HCEC 1CT (cell line): ENCODE data around the gene PRR7.
A peak's percentile ranks its signal among the peaks of the same experiment; 100 is the strongest.

Experiments
- DNase-seq: peaks from one replicate; pipeline ENCODE4 v3.0.0-alpha.2; 2017

Gene PRR7

GRCh38 chr5:177438468-177438867 lies 8.1 kb upstream of the PRR7 start:
- no peak for DNase-seq

DNA sequence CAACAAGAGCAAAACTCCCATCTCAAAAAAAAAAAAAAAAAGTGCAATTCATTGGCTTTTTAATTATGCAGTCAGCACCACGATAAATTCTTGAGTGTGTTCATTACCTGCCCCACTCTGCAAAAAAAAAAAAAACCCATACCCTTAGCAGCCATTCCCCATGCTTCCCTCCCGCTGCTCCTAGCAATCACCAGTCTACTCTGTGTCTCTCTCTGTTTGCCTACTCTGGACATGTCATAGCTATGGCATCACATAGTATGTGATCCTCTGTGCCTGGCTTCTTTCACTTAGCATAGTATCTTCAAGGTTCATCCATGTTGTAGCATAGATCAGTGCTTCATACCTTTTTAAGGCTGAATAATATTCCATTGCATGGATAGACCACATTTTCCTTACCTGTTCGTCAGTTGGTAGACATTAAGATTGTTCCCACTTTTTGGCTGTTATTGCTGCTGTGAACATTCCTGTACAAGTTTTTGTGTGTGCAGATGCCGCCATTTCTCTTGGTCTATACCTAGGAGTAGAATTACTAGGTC lies 7.0 kb upstream of the PRR7 start:
- no peak for DNase-seq

- DNase-seq: no peak
Observed at GRCh38 chr5:177440211-177440989, 6.2 kb upstream of the PRR7 start.

DNA sequence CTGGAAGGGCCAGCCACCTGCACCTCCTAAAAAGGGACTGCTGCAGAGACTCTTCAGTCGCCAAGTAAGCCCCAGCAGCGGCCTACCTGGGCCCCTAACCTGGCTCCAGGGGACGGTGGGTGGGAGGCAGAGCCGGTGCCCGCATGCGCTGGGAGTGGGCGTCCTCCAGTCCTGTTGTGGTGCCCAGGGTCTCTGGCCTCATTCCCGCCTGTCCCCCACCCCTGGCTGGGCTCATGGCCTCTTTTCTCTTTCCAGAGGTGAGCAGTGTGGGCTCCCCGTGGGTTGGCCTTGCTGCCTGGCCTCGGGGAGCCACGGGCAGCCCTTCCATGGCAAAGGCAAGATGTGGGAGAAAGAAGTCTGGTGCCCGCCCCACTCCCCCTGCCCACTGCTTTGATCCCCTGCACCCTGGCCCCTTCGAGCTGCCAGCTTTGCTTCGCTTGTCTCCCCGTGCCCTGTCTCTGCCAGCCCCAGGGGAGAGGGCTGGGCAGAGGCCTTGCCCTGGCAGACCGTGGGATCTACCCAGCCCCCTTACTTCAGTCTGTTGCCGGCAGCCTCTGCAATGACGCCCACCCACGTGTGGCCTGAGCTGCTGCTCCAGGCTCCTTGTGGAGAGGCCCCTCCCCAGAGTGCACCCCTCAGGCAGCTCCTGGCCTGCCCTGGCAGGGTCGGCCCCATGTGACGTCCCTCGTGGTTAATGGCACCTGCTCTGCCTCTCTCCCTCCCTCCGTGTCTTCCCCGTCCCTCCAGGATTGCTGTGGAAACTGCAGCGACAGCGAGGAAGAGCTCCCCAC lies 5.4 kb upstream of the PRR7 start:
- DNase-seq: no peak

DNA sequence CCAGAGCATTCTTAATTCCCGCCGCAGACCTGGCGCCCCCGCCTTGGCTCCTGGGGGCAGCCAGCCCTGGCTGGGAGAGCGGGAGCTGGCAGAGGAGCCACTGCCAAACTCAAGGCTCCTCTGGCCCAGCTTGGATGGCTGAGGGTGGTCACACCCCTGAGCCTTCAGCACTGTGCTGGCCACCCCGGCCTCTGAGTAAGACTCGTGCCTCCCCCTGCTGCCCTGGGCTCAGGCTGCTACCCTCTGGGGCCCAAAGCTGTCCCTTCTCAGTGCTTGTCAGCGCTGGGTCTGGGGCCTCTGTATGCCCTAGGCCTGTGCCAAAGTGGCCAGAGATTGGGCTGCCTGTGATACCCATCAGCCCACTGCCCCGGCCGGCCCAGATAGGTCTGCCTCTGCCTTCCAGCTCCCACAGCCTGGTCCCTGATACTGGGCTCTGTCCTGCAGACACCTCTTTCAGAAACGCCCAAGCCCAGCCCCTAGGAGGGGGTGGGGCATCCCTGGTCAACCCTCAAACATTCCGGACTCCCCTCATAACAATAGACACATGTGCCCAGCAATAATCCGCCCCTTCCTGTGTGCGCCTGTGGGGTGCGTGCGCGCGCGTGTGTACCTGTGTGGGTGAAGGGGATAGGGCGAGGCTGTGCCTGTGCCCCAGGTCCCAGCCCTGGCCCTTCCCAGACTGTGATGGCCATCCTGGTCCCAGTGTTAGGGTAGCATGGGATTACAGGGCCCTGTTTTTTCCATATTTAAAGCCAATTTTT lies 4.4 kb upstream of the PRR7 start:
- DNase-seq: no peak

- no peak for DNase-seq
Observed at GRCh38 chr5:177443144-177443983, 3.2 kb upstream of the PRR7 start.

- no peak for DNase-seq
Observed at GRCh38 chr5:177444106-177445051, 2.2 kb upstream of the PRR7 start.

- DNase-seq: no peak
Observed at GRCh38 chr5:177445052-177445916, 1.3 kb upstream of the PRR7 start.

GRCh38 chr5:177445917-177446199 lies 756 bp upstream of the PRR7 start:
- no peak for DNase-seq

DNA sequence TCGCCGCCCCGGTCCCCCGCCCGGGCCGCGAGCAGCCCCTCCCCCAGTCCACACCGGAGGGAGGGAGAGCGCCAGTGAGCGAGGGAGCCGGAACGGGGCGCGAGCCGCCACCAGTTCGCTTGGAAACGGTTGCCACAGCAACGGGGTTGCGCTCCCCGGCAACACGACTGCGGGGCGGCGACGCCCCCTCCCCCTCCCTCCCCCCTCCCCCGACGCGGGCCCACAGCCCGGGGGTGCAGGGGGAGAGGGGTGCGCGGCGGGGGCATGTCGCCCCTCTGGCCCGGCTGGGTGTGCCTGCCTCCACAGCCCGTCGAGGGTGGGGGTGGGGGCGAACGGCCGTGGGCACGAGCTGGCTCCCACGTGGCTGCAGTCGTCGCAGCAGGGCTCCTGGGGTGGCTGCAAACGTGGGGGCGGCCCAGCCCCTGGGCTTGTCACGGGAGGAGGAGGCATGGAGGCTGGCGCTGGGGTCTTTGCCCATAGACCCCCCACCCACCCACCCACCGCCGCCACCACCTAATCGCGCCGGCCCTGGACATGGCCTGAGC lies 524 bp downstream of the PRR7 start:
- DNase-seq: peak; percentile 51

DNA sequence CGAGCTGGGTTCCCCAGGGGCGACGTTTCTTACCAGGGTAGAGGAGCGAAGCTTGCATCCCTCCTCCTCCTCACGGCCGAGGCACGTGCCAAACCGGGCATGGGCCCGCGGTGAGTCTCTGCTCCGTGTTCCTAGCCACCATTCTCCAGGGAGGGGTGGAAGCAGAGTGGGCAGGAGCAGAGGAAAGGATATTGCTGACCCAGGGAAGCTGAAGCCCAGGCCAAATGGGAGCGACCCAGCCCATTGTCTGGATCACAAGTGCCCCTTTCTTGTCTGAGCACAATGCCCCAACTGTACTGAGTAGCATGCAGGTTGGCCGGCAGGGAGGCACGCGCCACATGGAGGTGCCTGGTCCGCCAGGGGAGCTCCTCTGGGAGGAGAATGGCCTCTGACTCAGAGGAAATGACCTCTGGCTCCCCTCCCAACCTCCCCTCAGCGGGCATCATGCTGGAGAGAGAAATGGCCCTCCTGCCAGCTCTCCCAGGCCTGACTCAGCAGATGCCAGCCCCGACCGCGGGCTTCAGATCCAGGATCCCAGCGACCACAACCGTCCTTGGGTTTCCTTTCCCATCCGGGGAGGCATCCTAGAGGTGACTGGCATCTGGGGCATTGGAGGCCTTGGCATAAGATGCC lies 1.1 kb downstream of the PRR7 start:
- DNase-seq: peak; percentile 83

DNA sequence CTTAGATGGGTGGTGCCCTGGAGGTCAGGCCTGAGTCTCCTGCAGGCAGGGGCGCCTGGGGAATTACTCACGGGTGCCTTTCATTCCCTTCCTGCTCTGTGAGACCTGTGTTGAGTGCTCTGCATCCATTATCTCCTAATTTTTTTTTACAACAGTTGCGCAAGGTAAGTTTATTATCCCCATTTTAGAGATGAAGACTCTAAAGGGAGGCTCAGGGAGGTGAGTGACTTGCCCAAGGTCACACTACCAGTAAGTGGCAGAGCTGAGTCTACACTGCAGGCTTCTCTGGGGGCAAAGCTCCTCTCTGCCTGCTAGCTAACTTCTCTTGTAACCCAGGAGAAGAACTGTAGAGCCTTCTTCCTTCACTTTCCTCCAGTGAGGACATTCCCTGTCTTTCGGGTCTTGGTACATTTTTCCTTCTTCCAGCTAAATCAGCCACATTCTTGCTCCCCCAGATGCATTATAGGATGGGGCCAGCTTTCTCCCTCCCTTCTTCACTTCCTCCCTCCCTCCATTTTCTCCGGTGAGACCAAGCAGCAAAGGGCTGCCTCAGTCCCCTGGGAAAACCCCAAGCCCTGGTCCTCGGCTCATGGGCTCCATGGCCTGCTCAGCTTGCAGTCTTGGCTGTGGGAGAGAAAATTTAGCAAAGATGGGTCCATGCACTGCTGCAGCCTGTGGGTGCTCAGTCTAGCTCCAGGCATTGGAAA lies 1.8 kb downstream of the PRR7 start:
- no peak for DNase-seq

GRCh38 chr5:177449140-177450061 lies 2.8 kb downstream of the PRR7 start:
- no peak for DNase-seq

DNA sequence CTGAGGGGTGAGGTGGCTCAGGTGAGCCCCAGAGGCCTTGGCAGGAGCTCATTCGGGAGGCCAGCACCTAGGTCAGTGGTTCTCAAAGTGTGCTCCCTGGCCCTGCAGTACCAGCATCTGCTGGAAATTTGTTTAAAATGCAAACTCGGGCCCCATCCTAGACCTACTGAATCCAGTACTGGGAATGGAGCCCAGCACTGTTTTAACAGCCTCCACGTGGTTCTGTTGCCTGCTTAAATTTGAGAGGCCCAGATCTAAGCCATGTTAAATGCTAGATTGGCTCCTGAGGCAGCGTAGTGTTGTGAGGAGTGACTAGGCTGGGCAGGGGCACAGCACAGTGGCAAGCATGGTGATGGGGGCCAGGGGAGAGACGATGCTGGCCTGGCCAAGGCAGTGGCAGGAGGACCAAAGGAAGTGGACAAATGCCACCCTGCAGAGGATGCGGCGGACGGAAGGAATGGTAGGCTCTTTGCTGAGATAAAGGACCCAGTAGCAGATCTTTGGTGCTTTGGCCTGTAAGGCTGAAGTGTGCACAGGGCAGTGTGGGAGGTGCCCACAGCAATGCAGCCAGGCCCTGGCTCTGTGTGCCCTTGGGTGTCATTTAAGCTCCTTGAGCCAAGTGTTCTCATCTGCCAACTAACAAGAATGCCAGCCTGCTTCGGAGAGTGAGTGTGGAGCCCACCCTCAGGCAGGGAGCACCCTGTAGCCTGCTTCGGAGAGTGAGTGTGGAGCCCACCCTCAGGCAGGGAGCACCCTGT lies 4.2 kb downstream of the PRR7 start:
- no peak for DNase-seq

- DNase-seq: no peak
Observed at GRCh38 chr5:177452688-177453638, 6.3 kb downstream of the PRR7 start.
